HepG2 (cell line): ENCODE data around the gene TEKT5. TPM values are rescaled to one million over a fixed set of nuclear protein-coding genes. Genes with fewer than 3 reads are reported as not detected.

Source experiments
- CBX2 ChIP-seq, 2 experiments: fragments of 200-600 bp in 1 of 2; sonication (generic); formaldehyde crosslinking in 1 of 2; IDR thresholded peaks; 2 replicates each; pipeline versions ENCODE4 v1.7.0 to v1.8.1; 2018 to 2022; ENCODE audit warnings: low read depth in 2 of 2, low read length in 1 of 2, mild to moderate bottlenecking in 1 of 2, missing genetic modification reagents in 1 of 2
- GATAD1 ChIP-seq: IDR thresholded peaks from 2 replicates; pipeline ENCODE4 v1.6.1; 2016; ENCODE audit warnings: missing genetic modification reagents, missing compliant biosample characterization
- GMEB2 ChIP-seq: IDR thresholded peaks from 2 replicates; pipeline ENCODE4 v1.6.1; 2016; ENCODE audit warnings: missing biosample characterization, missing genetic modification reagents, low read depth
- HOXD1 ChIP-seq: sonication (generic); formaldehyde crosslinking; IDR thresholded peaks from 2 replicates; pipeline ENCODE4 v1.5.0; 2020; ENCODE audit warnings: missing genetic modification reagents
- JUN ChIP-seq: sonication (generic); formaldehyde crosslinking; IDR thresholded peaks from 2 replicates; pipeline ENCODE4 v1.4.0; 2020; ENCODE audit warnings: mild to moderate bottlenecking, missing genetic modification reagents
- STAT6 ChIP-seq: sonication (generic); formaldehyde crosslinking; IDR thresholded peaks from 2 replicates; pipeline ENCODE4 v1.4.0; 2020; ENCODE audit warnings: missing genetic modification reagents, mild to moderate bottlenecking, borderline replicate concordance
- THAP8 ChIP-seq: sonication (generic); formaldehyde crosslinking; IDR thresholded peaks from 2 replicates; pipeline ENCODE4 v1.5.1; 2020; ENCODE audit warnings: missing genetic modification reagents, mild to moderate bottlenecking, borderline replicate concordance
- ZNF205 ChIP-seq: IDR thresholded peaks from 2 replicates; pipeline ENCODE4 v1.6.1; 2018; ENCODE audit warnings: missing biosample characterization, missing genetic modification reagents
- ZNF598 ChIP-seq: sonication (generic); formaldehyde crosslinking; IDR thresholded peaks from 2 replicates; pipeline ENCODE4 v1.5.1; 2020; ENCODE audit warnings: mild to moderate bottlenecking, missing genetic modification reagents, borderline replicate concordance
- ZNF713 ChIP-seq: sonication (generic); formaldehyde crosslinking; IDR thresholded peaks from 2 replicates; pipeline ENCODE4 v1.4.0; 2020; ENCODE audit warnings: mild to moderate bottlenecking, missing genetic modification reagents
- ZNF737 ChIP-seq: sonication (generic); formaldehyde crosslinking; IDR thresholded peaks from 2 replicates; pipeline ENCODE4 v1.5.0; 2020; ENCODE audit warnings: missing genetic modification reagents, mild to moderate bottlenecking, borderline replicate concordance
- ZNF878 ChIP-seq: sonication (generic); formaldehyde crosslinking; IDR thresholded peaks from 2 replicates; pipeline ENCODE4 v1.8.1; 2023; ENCODE audit warnings: mild to moderate bottlenecking, missing genetic modification reagents, moderate library complexity
- polyA plus RNA-seq, 8 experiments: library from polyadenylated mRNA; depleted of rRNA in 3 of 8; stranded (reverse) in 7 of 8; unstranded in 1 of 8; fragments of >200 nt; fragmentation: Illumina TruSeq in 4 of 8; extraction: Trizol in 4 of 8; gene quantifications; 2 replicates each; pipeline versions ENCODE4 v1.2.1 to v1.2.3, GENCODE V29; 2011 to 2016; ENCODE audit warnings: low read depth in 4 of 8, missing spikeins in 1 of 8, mixed read lengths in 1 of 8; ENCODE audit not compliant: insufficient read depth in 1 of 8
- total RNA-seq, 5 experiments: library from RNA; depleted of rRNA; stranded (reverse); fragments of >200 nt; fragmentation: Illumina TruSeq; extraction: Trizol; gene quantifications; 2 replicates each; pipeline ENCODE4 v1.2.3, GENCODE V29; 2016; ENCODE audit warnings: low read depth in 1 of 5
- TF ChIP-seq, protein P1 (sequence below): sonication (generic); formaldehyde crosslinking; IDR thresholded peaks from 2 replicates; pipeline ENCODE4 v1.4.0; 2020; ENCODE audit warnings: missing genetic modification reagents
- TF ChIP-seq, protein P2 (sequence below): sonication (generic); formaldehyde crosslinking; conservative IDR thresholded peaks from 2 replicates; pipeline ENCODE4 v1.4.0; 2020; ENCODE audit warnings: mild to moderate bottlenecking, missing genetic modification reagents, moderate library complexity
- TF ChIP-seq, protein P3 (sequence below): sonication (generic); formaldehyde crosslinking; IDR thresholded peaks from 2 replicates; pipeline ENCODE4 v1.4.0; 2020; ENCODE audit warnings: mild to moderate bottlenecking, missing genetic modification reagents

The TEKT5 gene
- total and polyA plus RNA-seq, 2 of the 13 experiments (the other 11 are each of a cell fraction or from before 2014, with no cell fraction given), result 0.16 TPM; not detected in 1

GRCh38 chr16:10578474-10579316 lies 116.0 kb downstream of the TEKT5 start (continued):
- no peak for TF ChIP-seq CBX2 (IDR thresholded peaks at IDR 0.05; ENCODE audit: low read depth, low read length)
- TF ChIP-seq CBX2 (CRISPR knock-in tag; IDR thresholded peaks at IDR 0.05; ENCODE audit: low read depth), result no peak
- TF ChIP-seq ZNF878, result no peak
- TF ChIP-seq, protein P1, sequence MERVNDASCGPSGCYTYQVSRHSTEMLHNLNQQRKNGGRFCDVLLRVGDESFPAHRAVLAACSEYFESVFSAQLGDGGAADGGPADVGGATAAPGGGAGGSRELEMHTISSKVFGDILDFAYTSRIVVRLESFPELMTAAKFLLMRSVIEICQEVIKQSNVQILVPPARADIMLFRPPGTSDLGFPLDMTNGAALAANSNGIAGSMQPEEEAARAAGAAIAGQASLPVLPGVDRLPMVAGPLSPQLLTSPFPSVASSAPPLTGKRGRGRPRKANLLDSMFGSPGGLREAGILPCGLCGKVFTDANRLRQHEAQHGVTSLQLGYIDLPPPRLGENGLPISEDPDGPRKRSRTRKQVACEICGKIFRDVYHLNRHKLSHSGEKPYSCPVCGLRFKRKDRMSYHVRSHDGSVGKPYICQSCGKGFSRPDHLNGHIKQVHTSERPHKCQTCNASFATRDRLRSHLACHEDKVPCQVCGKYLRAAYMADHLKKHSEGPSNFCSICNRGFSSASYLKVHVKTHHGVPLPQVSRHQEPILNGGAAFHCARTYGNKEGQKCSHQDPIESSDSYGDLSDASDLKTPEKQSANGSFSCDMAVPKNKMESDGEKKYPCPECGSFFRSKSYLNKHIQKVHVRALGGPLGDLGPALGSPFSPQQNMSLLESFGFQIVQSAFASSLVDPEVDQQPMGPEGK (CRISPR knock-in tag), result peak; percentile 62
- no peak for TF ChIP-seq ZNF598 (CRISPR knock-in tag)
- no peak for TF ChIP-seq THAP8 (CRISPR knock-in tag)
- TF ChIP-seq, protein P2, sequence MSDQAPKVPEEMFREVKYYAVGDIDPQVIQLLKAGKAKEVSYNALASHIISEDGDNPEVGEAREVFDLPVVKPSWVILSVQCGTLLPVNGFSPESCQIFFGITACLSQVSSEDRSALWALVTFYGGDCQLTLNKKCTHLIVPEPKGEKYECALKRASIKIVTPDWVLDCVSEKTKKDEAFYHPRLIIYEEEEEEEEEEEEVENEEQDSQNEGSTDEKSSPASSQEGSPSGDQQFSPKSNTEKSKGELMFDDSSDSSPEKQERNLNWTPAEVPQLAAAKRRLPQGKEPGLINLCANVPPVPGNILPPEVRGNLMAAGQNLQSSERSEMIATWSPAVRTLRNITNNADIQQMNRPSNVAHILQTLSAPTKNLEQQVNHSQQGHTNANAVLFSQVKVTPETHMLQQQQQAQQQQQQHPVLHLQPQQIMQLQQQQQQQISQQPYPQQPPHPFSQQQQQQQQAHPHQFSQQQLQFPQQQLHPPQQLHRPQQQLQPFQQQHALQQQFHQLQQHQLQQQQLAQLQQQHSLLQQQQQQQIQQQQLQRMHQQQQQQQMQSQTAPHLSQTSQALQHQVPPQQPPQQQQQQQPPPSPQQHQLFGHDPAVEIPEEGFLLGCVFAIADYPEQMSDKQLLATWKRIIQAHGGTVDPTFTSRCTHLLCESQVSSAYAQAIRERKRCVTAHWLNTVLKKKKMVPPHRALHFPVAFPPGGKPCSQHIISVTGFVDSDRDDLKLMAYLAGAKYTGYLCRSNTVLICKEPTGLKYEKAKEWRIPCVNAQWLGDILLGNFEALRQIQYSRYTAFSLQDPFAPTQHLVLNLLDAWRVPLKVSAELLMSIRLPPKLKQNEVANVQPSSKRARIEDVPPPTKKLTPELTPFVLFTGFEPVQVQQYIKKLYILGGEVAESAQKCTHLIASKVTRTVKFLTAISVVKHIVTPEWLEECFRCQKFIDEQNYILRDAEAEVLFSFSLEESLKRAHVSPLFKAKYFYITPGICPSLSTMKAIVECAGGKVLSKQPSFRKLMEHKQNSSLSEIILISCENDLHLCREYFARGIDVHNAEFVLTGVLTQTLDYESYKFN (CRISPR knock-in tag), result peak; percentile 66
- no peak; the same call in 1 of the 2 replicates for TF ChIP-seq HOXD1 (CRISPR knock-in tag)
- no peak for TF ChIP-seq STAT6
- TF ChIP-seq, protein P3, sequence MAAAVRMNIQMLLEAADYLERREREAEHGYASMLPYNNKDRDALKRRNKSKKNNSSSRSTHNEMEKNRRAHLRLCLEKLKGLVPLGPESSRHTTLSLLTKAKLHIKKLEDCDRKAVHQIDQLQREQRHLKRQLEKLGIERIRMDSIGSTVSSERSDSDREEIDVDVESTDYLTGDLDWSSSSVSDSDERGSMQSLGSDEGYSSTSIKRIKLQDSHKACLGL (CRISPR knock-in tag), result no peak
- TF ChIP-seq GATAD1 (CRISPR knock-in tag), result peak; percentile 38
- no peak for TF ChIP-seq GMEB2
- no peak for TF ChIP-seq ZNF205 (CRISPR knock-in tag)
- no peak for TF ChIP-seq ZNF737 (CRISPR knock-in tag)
- no peak for TF ChIP-seq ZNF713 (CRISPR knock-in tag)
- TF ChIP-seq JUN (CRISPR knock-in tag), result no peak
